Testis (tissue), 3 donors: ENCODE data around the gene OGFOD3. TPM values are rescaled to one million over a fixed set of nuclear protein-coding genes. Genes with fewer than 3 reads are reported as not detected.
A peak's percentile ranks its signal among the peaks of the same experiment; 100 is the strongest.

Experiments
- DNase-seq: peaks from one replicate; pipeline ENCODE4 v3.0.0-alpha.2; 2019
- H3K27ac ChIP-seq, 2 donors: fragments of 200-600 bp; sonication (generic); one replicate each; pipeline ENCODE4 v1.5.1; 2019
- H3K27me3 ChIP-seq: fragments of 200-600 bp; sonication (generic); one replicate; pipeline ENCODE4 v1.5.1; 2019
- H3K36me3 ChIP-seq: fragments of 200-600 bp; sonication (generic); one replicate; pipeline ENCODE4 v1.5.1; 2017; ENCODE audit warnings: low read depth; ENCODE audit errors: missing control alignments
- H3K4me1 ChIP-seq: fragments of 200-600 bp; sonication (generic); one replicate; pipeline ENCODE4 v1.5.1; 2019
- H3K4me3 ChIP-seq, 2 donors: fragments of 200-600 bp; sonication (generic); one replicate each; pipeline ENCODE4 v1.5.1; 2017 to 2019
- H3K9me3 ChIP-seq: fragments of 200-600 bp; sonication (generic); one replicate; pipeline ENCODE4 v1.5.1; 2017
- CTCF ChIP-seq, 3 experiments: fragments of 450-650 bp in 2 of 3; fragments of 200-600 bp in 1 of 3; sonication (generic) in 1 of 3; IDR thresholded peaks; one replicate each; pipeline ENCODE4 v1.5.1; 2016 to 2019; ENCODE audit warnings: antibody characterized with exemption in 3 of 3, mild to moderate bottlenecking in 2 of 3, moderate library complexity in 1 of 3
- POLR2A ChIP-seq: fragments of 450-650 bp; IDR thresholded peaks from one replicate; pipeline ENCODE4 v1.6.1; 2017; ENCODE audit warnings: antibody characterized with exemption, mild to moderate bottlenecking, moderate library complexity
- WGBS, 2 donors: methylation state at CpG; one replicate each; pipeline ENCODE4 v1.1.5; 2018; 5-methylcytosine and 5-hydroxymethylcytosine counted together
- intact Hi-C: fragments of 100-400 bp; cut with DNase I; formaldehyde crosslinking; loops from one replicate; pipeline ENCODE4 v1.15.1; 2023; ENCODE audit warnings: low total_unique reads
- polyA plus RNA-seq: library from polyadenylated mRNA; stranded (reverse); fragments of 350-450 nt; fragmentation: Illumina TruSeq; extraction: RNeasy Lipid Tissue Mini Kit (QIAGEN cat#74804); gene quantifications from one replicate; pipeline ENCODE4 v1.2.3, GENCODE V29; 2014; ENCODE audit warnings: low read depth, low replicate concordance; ENCODE audit not compliant: insufficient read depth
- total RNA-seq, 2 donors: library from RNA; depleted of rRNA; stranded (reverse); fragments of >200 nt; gene quantifications; one replicate each; pipeline ENCODE4 v1.2.3, GENCODE V29; 2016

OGFOD3 gene
- total and polyA plus RNA-seq, 3 donors from 2014 or later, result 19.6 to 37.4 (median 28.9) TPM

DNA sequence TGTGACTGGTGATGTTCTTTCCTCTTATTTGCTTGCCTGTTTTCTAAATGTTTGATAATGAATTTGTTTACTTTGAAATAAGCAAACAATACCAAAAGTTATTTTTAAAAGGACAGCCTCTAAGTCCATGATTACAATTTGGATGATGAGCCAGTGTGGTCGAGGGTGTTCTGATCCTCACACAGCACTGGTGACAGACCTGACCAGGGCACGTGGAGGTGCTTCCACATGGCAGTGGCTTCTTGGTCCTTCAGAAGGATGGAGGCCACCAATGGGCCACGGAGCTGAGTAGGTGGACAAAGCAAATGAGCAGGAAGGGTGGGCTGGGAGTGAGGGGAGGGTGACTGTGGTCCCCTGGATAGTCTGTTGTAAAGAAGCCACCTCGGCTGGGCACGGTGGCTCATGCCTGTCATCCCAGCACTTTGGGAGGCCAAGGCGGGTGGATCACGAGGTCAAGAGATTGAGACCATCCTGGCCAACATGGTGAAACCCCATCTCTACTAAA lies 63.5 kb downstream of the OGFOD3 start:
- H3K27ac ChIP-seq, result no peak overlapping the region
- H3K4me3 ChIP-seq, result no peak overlapping the region
- TF ChIP-seq CTCF (IDR thresholded peaks at IDR 0.05) (no peak), POLR2A (no peak)
- H3K27me3 ChIP-seq, result no peaks in the 10 kb centered on the region
- no peaks in the 10 kb centered on the region for H3K36me3 ChIP-seq
- H3K4me1 ChIP-seq, result no peaks in the 10 kb centered on the region
- intact Hi-C loops, result loop anchor here (10.0 kb wide), 1 partner anchor 60 kb away; the partner anchor contains the start of genes HEXD and OGFOD3
- no peak for DNase-seq
- no peaks in the 10 kb centered on the region for H3K9me3 ChIP-seq
- WGBS, 2 donors, result 97 to 98% methylated on average over 7 of the region's 7 CpGs

DNA sequence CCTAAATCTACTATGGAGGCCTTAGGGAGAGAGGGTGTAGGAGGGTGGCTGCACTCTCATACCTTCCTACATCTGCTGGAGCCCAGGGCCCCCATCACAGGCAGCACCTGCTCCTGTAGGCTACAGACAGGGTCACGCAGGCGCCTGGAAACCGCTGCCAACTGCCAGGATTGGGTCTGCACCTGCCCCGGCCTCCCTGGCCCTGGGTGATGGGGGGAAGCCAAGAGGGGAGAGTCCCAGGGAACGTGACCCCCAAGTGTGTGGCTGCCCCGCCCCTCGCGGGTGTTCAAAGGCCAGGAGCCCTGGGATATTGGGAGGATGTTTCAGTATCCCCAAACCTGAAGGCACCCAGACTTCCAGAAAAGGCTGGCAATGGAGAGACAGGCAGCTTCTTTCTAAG lies 64.9 kb downstream of the OGFOD3 start:
- H3K27ac ChIP-seq, result no peak overlapping the region
- TF ChIP-seq POLR2A, result no peak
- no peak for TF ChIP-seq CTCF (IDR thresholded peaks at IDR 0.05)
- no peak for DNase-seq
- H3K4me1 ChIP-seq, result peaks cover 8% of the 10 kb centered on the region
- no peak overlapping the region for H3K4me3 ChIP-seq
- intact Hi-C loops, result loop anchor here (10.0 kb wide), 1 partner anchor 61 kb away; the partner anchor contains the start of genes HEXD and OGFOD3
- WGBS, 2 donors, result 94 to 100% methylated on average over 1 to 8 of the region's 8 CpGs
- H3K27me3 ChIP-seq, result no peaks in the 10 kb centered on the region
- H3K36me3 ChIP-seq, result no peaks in the 10 kb centered on the region
- no peaks in the 10 kb centered on the region for H3K9me3 ChIP-seq

DNA sequence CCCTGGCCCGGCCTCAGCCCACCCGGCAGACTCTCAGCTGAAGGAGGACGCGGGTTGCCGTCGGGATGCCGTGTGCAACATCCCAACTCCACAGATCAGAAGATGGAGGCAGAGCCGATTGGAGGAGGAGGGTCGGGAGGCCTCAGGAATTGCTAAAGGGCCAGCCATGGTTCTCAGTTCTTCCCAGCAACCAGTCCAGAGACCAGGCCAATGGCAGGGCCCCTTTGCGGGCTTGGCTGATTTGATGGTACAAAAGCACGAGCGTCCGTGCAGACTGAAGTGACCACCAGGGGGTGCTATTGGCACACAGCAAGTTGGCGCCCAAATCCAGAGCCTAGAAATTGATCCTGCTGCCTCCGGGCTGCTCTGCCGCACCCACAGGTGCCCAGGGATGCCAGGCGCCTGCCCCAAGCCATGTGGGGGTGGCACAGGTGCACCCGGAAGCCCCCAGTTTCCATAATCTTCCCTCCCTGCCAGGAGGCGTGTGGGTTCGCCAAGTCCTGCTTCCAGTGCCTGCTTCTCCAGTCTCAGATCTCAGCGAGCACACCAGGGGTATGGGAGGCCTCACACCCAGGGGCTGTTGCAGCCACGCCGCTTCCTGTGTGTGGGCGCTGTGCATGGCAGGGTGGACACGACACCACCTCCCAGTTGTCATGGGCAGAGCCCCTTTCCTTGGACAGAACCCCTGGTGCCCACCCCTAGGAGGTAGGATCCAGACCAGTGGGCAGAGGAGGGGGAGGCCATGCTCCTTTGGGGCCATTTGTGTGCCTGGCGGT lies 66.5 kb downstream of the OGFOD3 start:
- peak; percentile 92 for DNase-seq
- intact Hi-C loops, result loop anchor here (10.0 kb wide), 1 partner anchor 63 kb away; the partner anchor contains the start of genes HEXD and OGFOD3
- 49 to 90% methylated on average over 2 to 26 of the region's 26 CpGs for WGBS, 2 donors

DNA sequence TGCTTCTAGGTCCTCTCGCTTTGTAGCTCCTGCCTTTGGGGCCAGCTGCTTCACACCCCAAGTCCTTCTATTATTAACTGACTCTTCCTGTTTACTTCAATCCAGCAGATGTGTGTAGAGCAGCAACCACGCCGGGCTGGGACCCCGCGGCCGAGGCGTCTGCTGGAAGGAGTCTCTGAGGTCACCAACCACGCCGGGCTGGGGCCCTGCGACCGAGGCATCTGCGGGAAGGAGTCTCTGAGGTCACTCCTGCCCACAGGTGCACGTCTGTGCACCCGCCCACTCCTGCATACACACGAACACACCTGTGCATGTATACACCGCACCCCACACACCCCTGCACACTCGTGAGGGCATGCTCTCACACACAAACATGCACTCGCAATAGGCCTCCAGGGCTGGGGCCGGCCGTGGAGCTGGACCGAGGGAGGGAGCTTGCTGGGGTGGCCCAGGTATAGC lies 67.1 kb downstream of the OGFOD3 start:
- intact Hi-C loops, result loop anchor here (10.0 kb wide), 1 partner anchor 64 kb away; the partner anchor contains the start of genes HEXD and OGFOD3
- TF ChIP-seq POLR2A (no peak), CTCF (IDR thresholded peaks at IDR 0.05) (no peak)
- WGBS, 2 donors, result 66 to 88% methylated on average over 15 to 21 of the region's 21 CpGs
- Histone ChIP-seq H3K27me3 (no peaks in the 10 kb centered on the region), H3K9me3 (no peaks in the 10 kb centered on the region), H3K27ac (no peak overlapping the region), H3K4me1 (peaks cover 8% of the 10 kb centered on the region), H3K36me3 (no peaks in the 10 kb centered on the region), H3K4me3 (no peak overlapping the region)
- DNase-seq, result no peak

More for the DNA sequence above, 66.5 kb downstream of the OGFOD3 start:
- no peaks in the 10 kb centered on the region for H3K9me3 ChIP-seq
- H3K27me3 ChIP-seq, result no peaks in the 10 kb centered on the region
- TF ChIP-seq CTCF (IDR thresholded peaks at IDR 0.05), result peak; percentile 92 to 98 (median 95)
- TF ChIP-seq POLR2A, result no peak
- H3K4me1 ChIP-seq, result peaks cover 8% of the 10 kb centered on the region
- no peaks in the 10 kb centered on the region for H3K36me3 ChIP-seq
- H3K27ac ChIP-seq, result no peak overlapping the region
- no peak overlapping the region for H3K4me3 ChIP-seq
